Measurements from ENCODE around the gene CASP14.
"Not testable (repeated sequence)": the region's sequence is repeated elsewhere in the genome, so short reads cannot be mapped to it uniquely, and the experiment has no call there.

Gene CASP14

DNA sequence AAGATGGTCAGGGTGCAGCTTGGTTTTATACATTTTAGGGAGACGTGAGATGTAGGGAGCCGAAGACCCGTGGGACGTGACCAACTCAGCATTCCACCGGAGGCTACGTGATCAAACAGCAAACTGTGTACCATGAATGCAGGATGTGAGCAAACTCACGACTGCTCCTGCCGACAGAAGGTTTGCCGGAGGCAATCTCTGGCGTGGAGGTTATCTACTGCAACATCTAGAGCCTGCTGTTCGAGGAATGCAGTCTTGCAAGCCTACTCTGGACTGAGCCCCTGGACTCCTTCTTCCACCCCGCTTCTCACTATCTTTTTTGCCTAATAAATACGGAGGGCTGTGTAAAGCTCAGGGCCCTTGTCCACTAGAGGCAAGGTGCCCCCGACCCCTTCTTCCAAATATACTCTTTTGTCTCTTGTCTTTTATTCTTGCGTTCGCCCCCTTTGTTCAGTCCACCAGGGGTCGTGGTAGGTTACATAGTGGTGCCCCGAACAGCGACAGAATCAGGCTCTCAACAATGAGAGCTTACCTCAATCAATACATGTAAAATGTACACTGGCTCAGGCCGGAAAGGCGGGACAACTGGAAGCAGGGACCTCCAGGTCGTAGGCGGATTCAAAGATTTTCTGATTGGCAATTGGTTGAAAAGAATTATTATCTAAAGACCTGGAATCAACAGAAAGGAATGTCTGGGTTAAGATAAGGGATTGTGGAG lies 23.8 kb downstream of the CASP14 start:
- no peak for DNase-seq

- DNase-seq, result no peak
Observed at GRCh38 chr19:15074371-15074770, 25.1 kb downstream of the CASP14 start.

DNA sequence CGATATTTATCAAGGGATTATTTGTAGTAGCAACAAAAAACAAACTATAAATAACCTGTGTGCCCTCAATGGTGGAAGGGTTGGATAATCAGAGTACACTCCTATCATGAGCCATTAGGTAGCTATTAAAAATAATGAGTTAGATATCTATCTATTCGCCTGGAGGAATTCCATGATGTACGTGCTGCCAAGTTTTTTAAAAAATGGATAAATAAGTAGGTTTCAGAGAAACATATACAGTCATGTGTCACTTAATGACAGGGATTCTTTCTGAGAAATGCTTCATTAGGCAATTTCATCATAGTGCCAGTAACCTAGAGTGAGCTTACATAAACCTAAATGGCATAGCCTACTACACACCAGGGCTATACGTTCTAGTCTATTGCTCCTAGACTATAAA lies 26.5 kb downstream of the CASP14 start:
- no peak for DNase-seq

- not testable (repeated sequence) for DNase-seq
Observed at GRCh38 chr19:15080002-15080401, 30.7 kb downstream of the CASP14 start.

GRCh38 chr19:15081911-15082310 lies 32.6 kb downstream of the CASP14 start, which contains the start of gene OR1I1:
TSS of gene OR1I1 (plus strand) at chr19:15082211. CDS start at chr19:15087066, 4,855 bp downstream.
- DNase-seq, result no peak

GRCh38 chr19:15087182-15087581 lies 37.9 kb downstream of the CASP14 start:
- no peak for DNase-seq

GRCh38 chr19:15091918-15092753 lies 42.9 kb downstream of the CASP14 start:
- peak in 1 of 4 experiments; percentile 28 for DNase-seq

DNA sequence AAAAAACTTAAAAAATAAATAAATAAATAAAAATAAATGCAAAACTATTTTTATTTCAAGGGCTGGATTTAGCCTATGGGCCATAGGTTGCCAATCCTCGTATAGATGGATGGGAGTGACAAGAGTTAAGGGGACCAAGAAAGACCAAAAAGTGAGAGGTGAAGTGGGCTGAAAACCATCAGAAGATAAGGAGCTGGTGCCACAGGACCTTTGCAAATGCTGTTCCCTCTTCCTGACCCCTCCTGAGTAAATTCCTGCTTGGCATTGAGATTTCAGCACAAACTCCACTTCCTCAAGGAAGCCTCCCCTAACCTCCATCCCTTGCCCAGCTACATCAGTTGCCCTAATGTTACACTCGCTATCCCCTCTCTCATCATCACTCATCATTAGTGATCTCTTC lies 43.7 kb downstream of the CASP14 start:
- DNase-seq, result no peak

- no peak for DNase-seq
Observed at GRCh38 chr19:15096223-15096622, 46.9 kb downstream of the CASP14 start.

- not testable (repeated sequence) for DNase-seq
Observed at GRCh38 chr19:15097980-15098379, 48.7 kb downstream of the CASP14 start.

- DNase-seq, result no peak
Observed at GRCh38 chr19:15098460-15098859, 49.2 kb downstream of the CASP14 start.

DNA sequence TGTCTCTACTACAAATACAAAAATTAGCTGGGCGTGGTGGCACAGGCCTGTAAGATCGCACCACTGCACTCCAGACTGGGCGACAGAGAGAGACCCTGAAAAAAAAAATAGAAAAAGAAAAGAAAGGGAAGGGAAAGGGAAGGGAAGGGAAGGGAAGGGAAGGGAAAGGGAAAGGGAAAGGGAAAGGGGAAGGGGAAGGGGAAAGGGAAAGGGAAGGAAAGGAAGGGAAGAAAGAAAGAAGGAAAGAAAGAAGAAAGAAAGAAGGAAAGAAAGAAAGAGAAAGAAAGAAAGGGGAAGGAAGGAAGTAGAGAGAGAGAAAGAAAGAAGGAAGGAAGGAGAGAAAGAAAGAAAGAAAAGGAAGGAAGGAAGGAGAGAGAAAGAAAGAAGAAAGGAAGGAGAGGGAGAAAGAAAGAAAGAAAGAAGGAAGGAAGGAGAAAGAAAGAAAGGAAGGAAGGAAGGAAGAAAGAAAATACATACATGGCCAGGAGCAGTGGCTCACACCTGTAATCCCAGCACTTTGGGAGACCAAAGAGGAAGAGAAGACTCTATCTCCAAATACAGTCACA lies 49.8 kb downstream of the CASP14 start:
- DNase-seq, result no peak

- DNase-seq, result peak in 2 of 4 experiments; percentile 9 to 28
Observed at GRCh38 chr19:15101479-15102082, 52.3 kb downstream of the CASP14 start.

GRCh38 chr19:15104003-15104402 lies 54.7 kb downstream of the CASP14 start:
- no peak for DNase-seq

GRCh38 chr19:15104411-15104810 lies 55.1 kb downstream of the CASP14 start:
- no peak for DNase-seq

- DNase-seq, result no peak
Observed at GRCh38 chr19:15105044-15105443, 55.8 kb downstream of the CASP14 start.

DNA sequence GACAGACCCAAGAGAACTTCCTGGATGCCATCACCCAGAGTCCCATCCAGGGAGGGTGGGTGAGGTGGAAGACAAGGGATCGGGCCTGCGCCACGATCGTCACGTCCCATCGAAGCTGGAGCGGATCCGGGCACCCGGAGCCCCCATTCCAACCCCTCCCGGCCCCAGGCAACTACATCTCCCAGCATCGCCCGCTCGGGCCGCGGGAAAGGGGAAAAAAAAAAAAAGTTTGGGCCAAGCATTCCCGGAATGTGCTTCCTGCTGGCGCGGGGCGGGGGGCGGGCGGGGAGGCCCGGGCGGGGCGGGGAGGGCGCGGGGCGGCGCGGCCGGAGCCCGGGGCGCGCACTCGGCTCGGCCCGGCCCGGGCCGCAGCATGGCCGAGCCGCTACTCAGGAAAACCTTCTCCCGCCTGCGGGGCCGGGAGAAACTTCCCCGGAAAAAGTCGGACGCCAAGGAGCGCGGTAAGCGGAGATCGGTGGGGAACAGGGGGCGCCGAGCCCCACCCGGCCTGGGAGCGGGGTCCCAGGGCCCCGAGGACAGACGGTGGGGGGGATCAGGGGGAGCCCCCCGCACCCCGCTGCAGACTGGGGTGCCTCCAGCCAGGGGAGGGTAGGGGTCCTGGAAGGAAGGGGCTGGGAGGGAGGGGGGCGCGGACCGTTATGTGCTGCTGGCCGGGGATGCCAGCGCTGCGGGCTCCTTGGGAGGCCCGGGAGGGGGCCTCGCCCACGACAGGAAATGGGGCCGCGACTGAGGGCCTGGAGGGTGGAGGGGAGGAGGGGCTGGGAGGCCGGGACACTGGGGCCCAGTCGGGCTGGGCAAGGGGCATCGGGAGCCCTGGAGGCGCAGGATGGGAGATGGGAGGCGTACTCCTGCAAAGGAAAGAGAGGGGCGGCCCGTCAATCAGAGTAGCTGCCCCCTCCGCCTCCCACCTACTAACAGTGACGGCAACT lies 58.1 kb downstream of the CASP14 start, which contains the start of gene SYDE1:
Gene SYDE1 (plus strand): TSS at position 341 of the 950 bp plus-strand sequence. CDS start 33 bp downstream, at position 374.
- no peak for DNase-seq

Measured in activated naive CD4-positive, alpha-beta T cell (primary cell).